ENCODE measurements around the gene DCUN1D2.

- no peak for TF ChIP-seq POLR2A (IDR thresholded peaks at IDR 0.05; ENCODE audit: low read depth, low read length)
- no peak for TF ChIP-seq POLR2AphosphoS5 (IDR thresholded peaks at IDR 0.05; ENCODE audit: low read depth, low read length)
Measured at GRCh38 chr13:113518076-113518803, 27.7 kb upstream of the DCUN1D2 start.
